RPMI7951 (cell line): ENCODE data around the gene CNGB1. TPM values are rescaled to one million over a fixed set of nuclear protein-coding genes. Genes with fewer than 3 reads are reported as not detected.

ENCODE experiments used
- DNase-seq: peaks from one replicate; pipeline ENCODE4 v3.0.0-alpha.2; 2012; ENCODE audit warnings: low read depth
- total RNA-seq: library from RNA; depleted of rRNA; stranded (reverse); fragments of >200 nt; shearing (Covaris generic); gene quantifications from 2 replicates; pipeline ENCODE4 v1.2.3, GENCODE V29; 2014

CNGB1 gene
- total RNA-seq, 1 experiment from 2014 or later = not detected

DNA sequence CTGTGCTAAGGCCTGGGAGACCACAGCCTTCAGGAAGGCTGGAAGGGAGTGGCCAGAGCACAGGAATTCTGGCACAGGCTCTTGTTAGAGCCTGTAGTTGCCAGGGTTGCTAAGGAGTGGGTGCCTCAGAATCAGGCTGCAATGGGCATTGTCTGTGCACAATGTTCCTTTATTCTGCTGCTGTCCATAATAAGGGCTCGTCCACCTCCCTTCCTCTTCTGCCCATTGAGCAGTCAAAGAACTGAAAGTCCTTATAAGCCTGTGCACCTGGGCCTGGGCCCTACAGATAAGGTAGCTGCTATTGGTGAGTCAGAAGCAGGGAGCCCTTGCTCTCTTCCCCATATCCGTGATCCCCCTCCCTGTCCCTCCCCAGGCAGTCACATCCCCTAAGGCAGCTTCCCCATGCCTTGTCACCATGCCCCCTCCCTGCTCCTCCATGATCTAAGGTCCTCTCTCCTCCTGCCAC lies 5.4 kb upstream of the CNGB1 start:
- DNase-seq = no peak

DNA sequence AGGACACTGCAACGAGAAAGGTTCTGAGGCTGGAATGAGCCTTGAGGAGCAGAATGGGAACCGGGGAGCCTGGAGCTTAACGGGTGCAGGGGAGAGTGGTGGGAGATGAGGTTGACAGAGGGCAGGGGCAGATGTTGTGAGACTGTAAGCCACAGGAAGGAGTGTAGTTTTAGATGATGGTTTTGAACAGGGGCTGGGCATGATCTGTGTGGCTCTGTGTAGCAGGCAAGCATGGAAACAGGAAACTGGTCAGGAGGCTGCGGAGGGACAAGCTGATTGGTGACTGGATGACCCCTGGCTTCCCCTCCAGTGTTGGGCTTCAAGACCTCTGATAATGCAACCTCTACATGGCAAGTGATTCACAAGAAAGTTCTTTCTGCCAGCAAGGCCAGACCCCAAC lies 1.4 kb upstream of the CNGB1 start:
- DNase-seq = no peak

DNA sequence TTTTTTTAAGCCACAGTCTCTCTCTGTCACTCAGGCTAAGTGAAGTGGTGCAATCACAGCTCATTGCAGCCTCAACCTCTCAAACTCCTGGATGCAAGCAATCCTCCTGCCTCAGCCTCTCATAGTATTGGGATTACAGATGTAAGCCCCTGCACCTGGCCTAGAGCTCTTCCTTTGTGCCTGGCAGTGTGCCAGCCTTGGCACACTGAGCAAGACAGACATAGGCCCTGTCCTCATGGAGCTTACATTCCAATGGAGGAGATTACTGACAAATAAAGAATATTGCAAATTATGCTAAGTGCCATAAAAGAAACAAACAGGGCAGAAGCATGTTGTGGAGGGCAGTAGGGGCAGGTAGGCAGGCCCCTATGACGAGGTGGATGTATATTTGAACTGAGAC lies 920 bp upstream of the CNGB1 start:
- DNase-seq = no peak

GRCh38 chr16:57970319-57970718 lies 609 bp downstream of the CNGB1 start:
- no peak for DNase-seq

DNA sequence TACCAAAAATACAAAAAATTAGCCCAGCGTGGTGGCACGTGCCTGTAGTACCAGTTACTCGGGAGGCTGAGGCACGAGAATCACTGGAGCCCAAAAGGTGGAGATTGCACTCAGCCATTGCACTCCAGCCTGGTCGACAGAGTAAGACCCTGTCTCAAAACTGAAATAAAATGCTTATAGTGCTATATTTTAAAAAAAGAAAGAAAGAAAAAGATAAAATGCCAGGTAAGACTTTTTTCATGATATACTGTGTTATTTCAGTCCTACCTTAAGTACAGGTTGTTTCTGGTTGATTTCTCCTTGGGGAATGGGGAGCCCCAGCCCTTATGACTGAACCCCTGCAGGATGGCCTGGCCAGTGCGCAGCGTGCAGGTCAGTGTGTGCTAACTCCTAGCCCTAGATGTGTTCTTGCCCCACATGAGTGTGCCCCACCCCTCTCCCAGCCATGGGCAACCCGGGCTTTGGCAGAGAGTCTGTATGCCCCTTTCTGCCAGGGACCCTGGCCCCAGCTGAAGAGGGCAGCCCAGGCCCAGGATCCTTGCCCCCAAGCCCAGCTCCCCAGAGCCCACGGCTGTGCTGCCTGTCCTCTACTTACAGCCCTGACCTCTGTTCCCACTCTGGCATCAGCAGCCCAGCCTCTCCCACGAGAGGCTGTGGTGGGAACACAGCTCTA lies 1.3 kb downstream of the CNGB1 start:
- no peak for DNase-seq

DNA sequence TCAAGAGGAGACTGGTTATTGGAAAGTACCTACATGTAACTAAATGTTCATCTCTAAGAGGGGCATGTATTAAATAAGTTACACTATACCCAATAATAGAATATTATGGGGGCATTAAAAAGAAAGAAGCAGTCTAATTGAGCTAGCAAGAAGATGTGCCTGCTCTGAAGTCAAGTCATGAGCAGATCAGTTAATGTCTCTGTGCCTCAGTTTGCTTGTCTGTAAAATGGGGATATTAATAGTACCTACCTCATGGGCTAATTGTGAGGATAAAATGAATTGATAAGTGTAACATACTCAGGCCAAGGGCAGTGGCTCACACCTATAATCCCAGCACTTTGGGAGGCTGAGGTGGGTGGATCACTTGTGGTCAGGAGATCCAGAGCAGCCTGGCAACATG lies 3.0 kb downstream of the CNGB1 start:
- DNase-seq = no peak

- DNase-seq = no peak
These were observed 3.9 kb downstream of the CNGB1 start for GRCh38 chr16:57966986-57967385.

DNA sequence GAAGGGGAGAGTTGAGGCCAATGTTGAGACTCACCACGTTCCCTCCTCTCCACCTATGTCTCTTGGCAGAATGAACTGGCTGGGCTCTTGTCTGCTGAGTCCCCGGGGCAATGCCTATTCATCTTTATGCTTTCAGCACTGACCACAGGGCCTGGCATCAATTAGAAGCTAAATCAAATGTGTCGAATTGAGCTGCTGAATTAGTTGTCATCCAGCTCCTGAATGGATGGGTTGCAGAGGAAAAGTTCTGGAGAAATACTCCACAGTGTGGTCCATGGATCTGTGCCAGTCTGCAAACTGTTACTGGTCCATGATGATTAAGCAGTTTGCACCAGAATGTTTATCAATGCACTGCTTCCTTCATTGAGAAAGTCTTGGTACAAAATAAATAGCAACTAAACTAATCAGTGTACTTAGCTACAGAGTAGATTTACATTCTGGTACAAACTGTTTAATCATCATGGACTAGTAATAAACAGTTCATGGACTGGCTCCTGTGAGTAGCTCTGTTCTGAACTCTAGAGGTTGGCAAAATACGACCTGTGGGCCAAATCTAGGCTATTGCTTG lies 4.6 kb downstream of the CNGB1 start:
- DNase-seq = peak; percentile 45

GRCh38 chr16:57964157-57964700 lies 6.7 kb downstream of the CNGB1 start:
- DNase-seq = no peak

DNA sequence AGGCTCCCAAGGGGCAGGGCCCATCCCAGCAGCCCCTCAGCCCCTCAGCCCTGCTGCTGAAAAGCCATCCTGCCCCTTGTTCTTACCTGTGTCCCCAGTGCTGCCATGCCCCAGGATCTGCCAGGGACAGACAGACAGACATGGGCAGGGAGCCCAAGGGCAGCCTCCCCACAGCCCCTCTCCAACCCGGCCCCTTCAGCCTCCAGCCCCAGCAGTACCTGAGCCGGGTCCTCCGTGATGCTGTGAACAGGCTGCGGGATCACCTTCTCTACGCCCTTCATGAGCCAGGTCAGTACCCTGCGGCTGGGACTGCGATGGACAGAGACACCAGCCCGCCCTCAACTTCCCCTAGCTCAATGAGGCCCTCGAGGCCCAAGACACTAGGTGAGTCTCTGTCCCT lies 8.2 kb downstream of the CNGB1 start:
- no peak for DNase-seq

- no peak for DNase-seq
These were observed 8.9 kb downstream of the CNGB1 start for GRCh38 chr16:57962046-57962445.

DNA sequence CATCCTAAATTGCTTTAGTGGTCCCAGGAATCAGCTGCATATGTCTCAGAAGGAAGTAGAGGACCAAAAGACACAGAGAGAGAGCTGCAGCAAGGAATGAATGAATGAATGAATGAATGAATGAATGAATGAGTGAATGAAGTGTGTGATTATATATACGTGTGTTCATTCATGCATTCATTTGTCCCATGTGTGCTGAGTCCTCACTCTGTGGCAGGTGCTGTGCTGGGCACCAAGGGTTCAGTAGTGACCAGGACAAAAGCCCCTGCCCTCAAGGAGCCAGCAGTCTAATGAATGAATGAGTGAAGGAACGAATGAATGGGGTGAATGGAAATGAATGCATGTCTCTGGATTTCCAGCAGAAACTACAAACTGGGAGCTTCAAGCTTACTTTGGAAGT lies 9.4 kb downstream of the CNGB1 start:
- DNase-seq = no peak

DNA sequence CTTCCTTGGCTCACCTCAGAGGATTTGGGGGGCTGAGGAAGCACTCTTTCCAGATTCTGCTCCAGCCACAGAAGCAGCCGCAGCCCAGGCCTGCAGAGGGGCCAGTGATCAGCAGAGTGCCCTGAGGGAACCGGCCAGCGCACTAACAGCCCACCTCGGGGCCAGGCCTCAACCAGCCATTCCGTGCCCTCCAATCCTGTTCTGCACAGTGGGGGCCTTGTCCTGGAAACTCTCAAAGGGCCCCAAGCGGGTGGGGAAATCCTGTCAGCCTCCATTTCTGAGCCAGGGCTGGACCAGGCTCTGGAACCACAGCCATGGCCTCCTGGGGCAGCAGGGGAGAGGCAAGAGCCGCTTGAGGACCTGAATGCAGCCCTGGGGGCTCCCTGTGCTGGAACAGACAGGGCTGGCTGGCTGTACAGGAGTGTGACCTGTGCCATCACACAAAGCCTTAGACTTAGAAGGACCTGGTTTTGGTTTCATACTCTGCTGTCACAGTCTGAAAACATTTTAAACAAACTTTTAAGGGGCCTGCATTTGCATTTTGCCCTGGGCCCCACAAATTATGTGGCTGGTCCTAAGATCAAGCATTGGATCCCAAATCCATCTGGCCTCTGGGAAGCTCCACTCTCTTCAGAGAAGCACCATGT lies 10.0 kb downstream of the CNGB1 start:
- no peak for DNase-seq

DNA sequence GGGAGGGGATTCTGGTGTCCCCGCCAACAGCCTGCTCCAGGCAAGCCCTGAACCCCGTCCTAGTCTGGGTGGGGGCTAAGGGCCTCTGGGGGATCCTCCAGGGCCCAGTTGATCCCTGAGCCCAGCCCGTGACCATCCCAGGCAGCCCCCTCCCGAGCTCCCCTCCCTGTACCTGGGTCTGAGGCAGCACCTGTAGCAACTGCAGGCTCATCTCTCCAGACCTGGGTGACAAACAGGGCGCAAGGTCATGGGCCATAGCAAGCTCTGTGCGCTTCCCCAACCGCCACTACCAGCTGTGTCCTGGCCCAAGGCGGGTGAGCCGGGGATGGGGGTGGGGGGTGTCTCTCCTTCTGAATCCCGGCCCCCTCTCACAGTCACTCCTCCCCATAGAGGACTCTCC lies 10.6 kb downstream of the CNGB1 start:
- no peak for DNase-seq

GRCh38 chr16:57959804-57960203 lies 11.1 kb downstream of the CNGB1 start:
- DNase-seq = no peak

DNA sequence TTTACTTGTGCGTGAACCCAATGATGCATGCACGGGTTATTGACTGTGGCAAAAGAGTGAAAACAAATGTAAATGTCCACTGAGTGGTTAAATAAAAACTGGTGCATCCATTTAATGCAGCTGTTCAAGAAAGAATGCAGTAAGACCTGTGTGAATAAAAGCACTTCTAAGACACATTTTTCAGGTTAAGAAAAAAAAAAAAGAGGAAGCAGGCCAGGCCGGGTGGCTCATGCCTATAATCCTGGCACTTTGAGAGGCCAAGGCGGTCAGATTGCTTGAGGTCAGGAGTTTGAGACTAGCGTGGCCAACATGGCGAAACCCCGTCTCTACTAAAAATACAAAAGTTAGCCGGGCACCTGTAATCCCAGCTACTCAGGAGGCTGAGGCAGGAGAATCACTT lies 11.8 kb downstream of the CNGB1 start:
- no peak for DNase-seq

DNA sequence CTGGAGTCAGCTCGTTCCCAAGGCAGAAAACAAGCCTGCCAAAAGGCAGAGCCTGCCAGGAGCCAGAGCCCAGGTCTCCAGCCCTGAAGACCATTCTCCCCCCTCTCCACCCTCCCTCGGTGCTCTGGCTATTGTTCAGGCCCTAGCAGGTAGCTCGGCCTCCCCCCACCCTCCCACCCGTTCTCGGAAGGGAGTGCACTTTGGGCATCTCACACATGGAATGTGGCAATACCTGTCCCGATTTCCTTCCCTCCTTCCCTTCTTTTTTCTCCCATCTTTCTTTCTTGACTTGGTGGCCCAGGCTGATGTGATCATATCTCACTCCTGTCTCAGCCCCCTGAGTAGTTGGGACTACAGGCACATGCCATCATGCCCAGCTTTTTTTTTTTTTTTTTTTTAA lies 12.4 kb downstream of the CNGB1 start:
- DNase-seq = no peak

GRCh38 chr16:57957673-57958392 lies 13.1 kb downstream of the CNGB1 start:
- no peak for DNase-seq

- no peak for DNase-seq
These were observed 13.8 kb downstream of the CNGB1 start for GRCh38 chr16:57956924-57957672.

- no peak for DNase-seq
These were observed 14.6 kb downstream of the CNGB1 start for GRCh38 chr16:57956270-57956808.

- DNase-seq = peak; percentile 30
These were observed 15.2 kb downstream of the CNGB1 start for GRCh38 chr16:57955572-57956188.
